ENCODE measurements around the gene TBCD. TPM values are rescaled to one million over a fixed set of nuclear protein-coding genes. Genes with fewer than 3 reads are reported as not detected.

Gene TBCD
- total RNA-seq, 1 donor from 2014 or later, result 49.9 TPM

GRCh38 chr17:82935966-82936767 lies 184.3 kb downstream of the TBCD start:
- POLR2A ChIA-PET, result no interaction called here
- no peak for TF ChIP-seq CTCF (IDR thresholded peaks at IDR 0.05)
- H3K27ac Mint-ChIP-seq, result no peak overlapping the region

GRCh38 chr17:82936768-82937171 lies 184.9 kb downstream of the TBCD start:
- Mint-ChIP-seq H3K27ac (no peak overlapping the region), H3K4me1 (no peaks in the 10 kb centered on the region), H3K4me3 (no peak overlapping the region), H3K9me3 (no peaks in the 10 kb centered on the region), H3K36me3 (ENCODE audit: low read depth) (peaks cover 68% of the 10 kb centered on the region), H3K27me3 (no peaks in the 10 kb centered on the region)
- ATAC-seq (ENCODE audit: low read depth) (no peak), DNase-seq (no peak)
- intact Hi-C loops (cut with micrococcal nuclease), result no loop called here
- ChIA-PET POLR2A (no interaction called here), CTCF (no interaction called here)
- no peak for TF ChIP-seq CTCF (IDR thresholded peaks at IDR 0.05)

More at GRCh38 chr17:82935966-82936767, 184.3 kb downstream of the TBCD start:
- Mint-ChIP-seq H3K4me1 (no peaks in the 10 kb centered on the region), H3K9me3 (no peaks in the 10 kb centered on the region), H3K27me3 (no peaks in the 10 kb centered on the region), H3K4me3 (no peak overlapping the region), H3K36me3 (ENCODE audit: low read depth) (peaks cover 70% of the 10 kb centered on the region)
- DNase-seq (no peak), ATAC-seq (ENCODE audit: low read depth) (no peak)
- CTCF ChIA-PET, result no interaction called here
- intact Hi-C loops (cut with micrococcal nuclease), result no loop called here

- Mint-ChIP-seq H3K36me3 (ENCODE audit: low read depth) (peaks cover 67% of the 10 kb centered on the region), H3K9me3 (no peaks in the 10 kb centered on the region), H3K4me3 (no peak overlapping the region), H3K4me1 (no peaks in the 10 kb centered on the region), H3K27ac (no peak overlapping the region), H3K27me3 (no peaks in the 10 kb centered on the region)
- no peak for DNase-seq
- intact Hi-C loops (cut with micrococcal nuclease), result no loop called here
- CTCF ChIA-PET, result no interaction called here
- POLR2A ChIA-PET, result no interaction called here
- ATAC-seq (ENCODE audit: low read depth), result no peak
- TF ChIP-seq CTCF (IDR thresholded peaks at IDR 0.05), result no peak
Measured at GRCh38 chr17:82937411-82938371, 185.8 kb downstream of the TBCD start.

- TF ChIP-seq CTCF (IDR thresholded peaks at IDR 0.05), result no peak
- ATAC-seq (ENCODE audit: low read depth) (no peak), DNase-seq (no peak)
- Mint-ChIP-seq H3K27ac (no peak overlapping the region), H3K9me3 (peaks cover under 1% of the 10 kb centered on the region), H3K4me1 (no peaks in the 10 kb centered on the region), H3K27me3 (no peaks in the 10 kb centered on the region), H3K4me3 (no peak overlapping the region), H3K36me3 (ENCODE audit: low read depth) (peaks cover 67% of the 10 kb centered on the region)
- intact Hi-C loops (cut with micrococcal nuclease), result no loop called here
- ChIA-PET POLR2A (no interaction called here), CTCF (no interaction called here)
Measured at GRCh38 chr17:82938486-82938872, 186.6 kb downstream of the TBCD start.

Measured in activated B cell treated with CpG ODN at 0.5 μM for 24 hours (primary cell).